ENCODE measurements around the gene IL1RAPL2.

DNA sequence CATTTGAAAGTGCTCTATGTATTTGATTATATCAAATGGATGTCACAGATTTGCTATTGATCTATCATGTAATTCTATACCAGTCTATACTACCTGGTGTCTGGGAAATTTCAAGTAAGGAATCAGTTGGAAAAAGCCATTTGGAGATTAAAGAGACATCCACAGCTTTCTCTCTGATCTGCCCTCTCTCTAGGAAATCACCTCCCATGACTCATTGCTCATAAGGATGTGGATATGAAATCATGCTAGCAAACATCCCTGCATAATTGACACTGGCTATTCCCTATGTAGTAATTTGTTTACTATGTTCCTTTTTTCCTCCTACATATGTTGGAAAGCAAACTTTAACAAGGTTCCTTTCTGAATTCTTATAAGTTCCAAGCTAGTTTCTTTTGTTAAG lies 560.2 kb downstream of the IL1RAPL2 start:
- no peak for TF ChIP-seq RAD21 (IDR thresholded peaks at IDR 0.05; ENCODE audit: low read depth)
- TF ChIP-seq EP300 (IDR thresholded peaks at IDR 0.05; ENCODE audit: borderline replicate concordance): no peak
- TF ChIP-seq CEBPB (IDR thresholded peaks at IDR 0.05): no peak
- no peak for TF ChIP-seq TAF1 (IDR thresholded peaks at IDR 0.05; ENCODE audit: low read depth)
- TF ChIP-seq FOXM1 (IDR thresholded peaks at IDR 0.05; ENCODE audit: borderline replicate concordance, low read depth): no peak
- no peak for TF ChIP-seq EGR1 (IDR thresholded peaks at IDR 0.05)
- no peak for TF ChIP-seq CREB1 (IDR thresholded peaks at IDR 0.05; ENCODE audit: low read depth)
- no peak for TF ChIP-seq YY1 (IDR thresholded peaks at IDR 0.05; ENCODE audit: low read depth)
- TF ChIP-seq ZBTB7A (IDR thresholded peaks at IDR 0.05; ENCODE audit: low read depth): no peak
- TF ChIP-seq MAX (IDR thresholded peaks at IDR 0.05): no peak
- TF ChIP-seq REST (IDR thresholded peaks at IDR 0.05; ENCODE audit: low read depth): no peak
- TF ChIP-seq, protein P1, sequence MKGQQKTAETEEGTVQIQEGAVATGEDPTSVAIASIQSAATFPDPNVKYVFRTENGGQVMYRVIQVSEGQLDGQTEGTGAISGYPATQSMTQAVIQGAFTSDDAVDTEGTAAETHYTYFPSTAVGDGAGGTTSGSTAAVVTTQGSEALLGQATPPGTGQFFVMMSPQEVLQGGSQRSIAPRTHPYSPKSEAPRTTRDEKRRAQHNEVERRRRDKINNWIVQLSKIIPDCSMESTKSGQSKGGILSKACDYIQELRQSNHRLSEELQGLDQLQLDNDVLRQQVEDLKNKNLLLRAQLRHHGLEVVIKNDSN (IDR thresholded peaks at IDR 0.05): no peak
- TF ChIP-seq NFIC (IDR thresholded peaks at IDR 0.05): no peak
